ENCODE data around the gene CNPY3. TPM values are rescaled to one million over a fixed set of nuclear protein-coding genes. Genes with fewer than 3 reads are reported as not detected.

Gene CNPY3
- polyA plus RNA-seq, 1 of the 3 experiments (the other 2 are of a cell fraction) = 77.5 TPM

- no peaks in the 10 kb centered on the region for H3K9me2 ChIP-seq
- ChIA-PET POLR2A (interaction anchor here (0.8 to 2.6 kb wide), 13 partner anchors 9 to 415 kb away, joined by 3 to 16 read pairs (median 5); partner anchors contain the start of genes CNPY3, KLHDC3, MEA1 and MRPL2), CTCF (interaction anchor here (0.6 to 1.8 kb wide), 12 partner anchors 9 to 267 kb away, joined by 3 to 6 read pairs (median 4); partner anchors contain the start of gene CNPY3)
- whole genome bisulfite sequencing (ENCODE audit: low lambda C conversion rate) = 1% methylated on average over 14 of the region's 59 CpGs
- H3K27ac ChIP-seq (ENCODE audit: low read depth in 2 of 2, low read length in 1 of 2) = peak within 1 kb of the TSS; percentile 80 to 86
- peaks cover 12% of the 10 kb centered on the region for H3F3A ChIP-seq (replicated peaks; ENCODE audit: insufficient read depth)
- H3K4me2 ChIP-seq = peak within 1 kb of the TSS; percentile 98
- H3K36me3 ChIP-seq (replicated peaks in 1 of 2; ENCODE audit: control insufficient read depth in 1 of 2, insufficient read depth in 2 of 2, low read length in 1 of 2) = peaks cover 0 to 5% of the 10 kb centered on the region in 2 experiments
- peak within 1 kb of the TSS; percentile 86 for H2AFZ ChIP-seq (ENCODE audit: low read depth)
- peak; percentile 96 for DNase-seq
- no peaks in the 10 kb centered on the region for H3K27me3 ChIP-seq (ENCODE audit: insufficient read depth)
- no peaks in the 10 kb centered on the region for H4K20me1 ChIP-seq (ENCODE audit: insufficient read depth)
- peak within 1 kb of the TSS; percentile 82 for H3K9ac ChIP-seq
- peak within 1 kb of the TSS; percentile 66 to 81 for H3K4me3 ChIP-seq (ENCODE audit: low read depth in 2 of 2, low read length in 1 of 2)
- H3K9me3 ChIP-seq = no peaks in the 10 kb centered on the region
- peaks cover 39% of the 10 kb centered on the region for H3K79me2 ChIP-seq (ENCODE audit: insufficient read depth)
- peaks cover 0 to 10% of the 10 kb centered on the region in 2 experiments; a peak in 2 of 4 replicates for H3K4me1 ChIP-seq (ENCODE audit: control insufficient read depth in 1 of 2, insufficient read depth in 2 of 2, low read depth in 1 of 2, low read length in 1 of 2)
- TF ChIP-seq REST (IDR thresholded peaks at IDR 0.05; ENCODE audit: low read depth, low read length) (no peak), SMC3 (IDR thresholded peaks at IDR 0.05; ENCODE audit: low read depth, low read length) (no peak), USF1 (IDR thresholded peaks at IDR 0.05; ENCODE audit: borderline replicate concordance, low read depth) (no peak), NFIC (IDR thresholded peaks at IDR 0.05; ENCODE audit: borderline replicate concordance) (no peak), RAD21 (IDR thresholded peaks at IDR 0.05; ENCODE audit: low read length) (no peak), MXI1 (IDR thresholded peaks at IDR 0.05; ENCODE audit: low read depth, low read length) (peak; percentile 83), FOSL2 (IDR thresholded peaks at IDR 0.05; ENCODE audit: borderline replicate concordance, low read depth) (no peak), ELF1 (IDR thresholded peaks at IDR 0.05) (peak; percentile 82), GABPA (IDR thresholded peaks at IDR 0.05; ENCODE audit: low read depth) (peak; percentile 92), NRF1 (IDR thresholded peaks at IDR 0.05; ENCODE audit: low read depth, low read length) (peak; percentile 42), EZH2phosphoT487 (IDR thresholded peaks at IDR 0.05; ENCODE audit: borderline replicate concordance, low read depth) (no peak), RFX5 (IDR thresholded peaks at IDR 0.05; ENCODE audit: low read length) (peak; percentile 75; the same call in 1 of the 2 replicates), FOXM1 (IDR thresholded peaks at IDR 0.05; ENCODE audit: low read depth) (no peak), POLR2AphosphoS5 (IDR thresholded peaks at IDR 0.05; ENCODE audit: low read depth, low read length) (peak; percentile 88), RCOR1 (IDR thresholded peaks at IDR 0.05; ENCODE audit: low read length) (peak; percentile 14; the same call in 1 of the 2 replicates), YY1 (IDR thresholded peaks at IDR 0.05; ENCODE audit: low read depth) (no peak), IRF3 (IDR thresholded peaks at IDR 0.05; ENCODE audit: low read depth, low read length) (no peak), FOXJ3 (CRISPR knock-in tag; IDR thresholded peaks at IDR 0.05) (no peak), TEAD4 (IDR thresholded peaks at IDR 0.05; ENCODE audit: borderline replicate concordance, insufficient read depth) (no peak), JUND (IDR thresholded peaks at IDR 0.05) (no peak), ZBTB33 (IDR thresholded peaks at IDR 0.05; ENCODE audit: borderline replicate concordance, low read depth) (no peak), GATA2 (CRISPR knock-in tag; IDR thresholded peaks at IDR 0.05) (no peak)
- TF ChIP-seq, protein P1, sequence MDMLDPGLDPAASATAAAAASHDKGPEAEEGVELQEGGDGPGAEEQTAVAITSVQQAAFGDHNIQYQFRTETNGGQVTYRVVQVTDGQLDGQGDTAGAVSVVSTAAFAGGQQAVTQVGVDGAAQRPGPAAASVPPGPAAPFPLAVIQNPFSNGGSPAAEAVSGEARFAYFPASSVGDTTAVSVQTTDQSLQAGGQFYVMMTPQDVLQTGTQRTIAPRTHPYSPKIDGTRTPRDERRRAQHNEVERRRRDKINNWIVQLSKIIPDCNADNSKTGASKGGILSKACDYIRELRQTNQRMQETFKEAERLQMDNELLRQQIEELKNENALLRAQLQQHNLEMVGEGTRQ (IDR thresholded peaks at IDR 0.05; ENCODE audit: borderline replicate concordance, low read depth, low read length) = no peak
- TF ChIP-seq, protein P2, sequence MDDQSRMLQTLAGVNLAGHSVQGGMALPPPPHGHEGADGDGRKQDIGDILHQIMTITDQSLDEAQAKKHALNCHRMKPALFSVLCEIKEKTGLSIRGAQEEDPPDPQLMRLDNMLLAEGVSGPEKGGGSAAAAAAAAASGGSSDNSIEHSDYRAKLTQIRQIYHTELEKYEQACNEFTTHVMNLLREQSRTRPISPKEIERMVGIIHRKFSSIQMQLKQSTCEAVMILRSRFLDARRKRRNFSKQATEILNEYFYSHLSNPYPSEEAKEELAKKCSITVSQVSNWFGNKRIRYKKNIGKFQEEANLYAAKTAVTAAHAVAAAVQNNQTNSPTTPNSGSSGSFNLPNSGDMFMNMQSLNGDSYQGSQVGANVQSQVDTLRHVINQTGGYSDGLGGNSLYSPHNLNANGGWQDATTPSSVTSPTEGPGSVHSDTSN (IDR thresholded peaks at IDR 0.05) = peak; percentile 13; the same call in 1 of the 2 replicates
These were observed 49.7 kb downstream of the CNPY3 start, which contains the start of gene PEX6 for GRCh38 chr6:42978839-42979522. Gene PEX6 (minus strand): TSS chr6:42979181. CDS start chr6:42979150, 31 bp downstream.
